ENCODE data around the gene DGKB.
A peak's percentile ranks its signal among the peaks of the same experiment; 100 is the strongest.

Gene DGKB

DNA sequence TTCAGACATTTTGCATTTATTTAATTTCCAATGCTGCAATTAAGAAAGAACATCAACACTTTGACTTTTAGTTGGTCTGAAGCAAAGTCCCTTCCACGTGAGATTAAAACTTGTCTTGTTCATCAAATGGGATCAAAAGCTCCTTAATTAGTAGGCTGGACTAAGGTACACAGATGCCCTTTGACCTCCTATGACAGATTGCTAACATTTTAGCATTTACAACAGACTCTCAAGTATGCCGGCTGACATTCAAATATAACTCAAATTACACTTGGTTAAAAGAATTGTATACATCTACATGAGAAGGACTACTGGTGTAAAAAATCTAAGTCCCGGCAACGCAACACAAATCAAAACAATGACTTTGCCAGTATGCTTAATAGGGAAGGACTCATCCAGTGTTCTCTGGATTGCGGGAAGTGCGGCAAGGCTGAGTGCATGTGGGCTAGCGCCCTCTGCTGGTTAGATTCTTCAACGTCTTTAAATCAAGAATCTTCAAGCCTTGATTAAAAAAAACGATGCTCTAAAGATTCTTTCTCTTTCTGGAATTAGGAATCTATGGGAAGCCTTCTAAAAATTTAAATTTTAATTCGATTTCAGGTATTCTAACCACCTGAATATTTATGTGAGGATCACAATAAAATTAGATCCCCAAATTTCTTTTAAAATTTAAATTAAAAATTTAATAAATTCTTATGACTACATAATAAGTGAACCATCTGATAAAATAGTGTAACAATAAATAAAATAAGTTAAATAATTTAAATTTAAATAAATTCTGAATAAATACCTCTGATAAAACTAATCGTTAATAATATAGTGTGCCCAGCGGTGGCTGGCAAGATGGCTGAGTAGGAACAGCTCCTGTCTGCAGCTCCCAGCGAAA, 444.7 kb downstream of the DGKB start:
- peak; percentile 53 for DNase-seq (ENCODE audit: low read depth)

DNA sequence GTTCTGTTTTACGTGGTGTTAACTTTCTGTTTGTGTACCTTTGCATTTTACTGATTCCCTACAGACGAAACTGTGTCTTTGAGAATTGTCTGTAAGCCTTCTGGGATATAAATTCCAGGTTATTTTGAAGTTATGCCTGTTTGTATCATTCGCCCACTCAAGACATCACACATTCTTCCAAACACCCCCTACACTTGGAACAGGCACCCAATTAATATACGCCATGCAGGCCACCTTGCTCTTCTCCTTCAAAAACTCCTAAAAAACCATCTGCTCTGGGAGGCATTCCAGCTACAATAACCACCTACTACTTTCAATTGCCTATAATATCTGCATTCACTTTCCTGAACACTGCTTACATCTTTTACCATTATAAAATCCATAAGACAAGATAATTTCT, 453.3 kb downstream of the DGKB start:
- DNase-seq (ENCODE audit: low read depth): no peak

DNA sequence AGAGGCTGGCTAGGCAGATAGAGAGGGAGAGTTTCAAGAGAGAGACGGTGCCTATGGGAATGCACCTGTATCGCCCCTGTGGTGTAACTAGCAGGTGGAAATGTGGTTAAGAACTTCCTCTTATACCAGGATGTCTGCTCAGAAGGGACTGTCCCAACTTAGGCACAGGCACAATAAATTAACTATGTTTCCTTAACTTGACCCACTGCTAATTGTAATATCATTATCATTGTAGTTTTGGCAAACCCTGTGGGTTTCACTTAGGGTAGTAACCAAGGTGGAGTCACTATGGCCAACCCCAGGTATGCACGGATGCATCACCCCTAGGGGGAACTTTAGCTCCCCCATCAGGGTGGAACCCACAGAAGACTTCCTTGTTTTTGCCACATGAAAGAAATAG, 455.7 kb downstream of the DGKB start:
- no peak for DNase-seq (ENCODE audit: low read depth)

DNA sequence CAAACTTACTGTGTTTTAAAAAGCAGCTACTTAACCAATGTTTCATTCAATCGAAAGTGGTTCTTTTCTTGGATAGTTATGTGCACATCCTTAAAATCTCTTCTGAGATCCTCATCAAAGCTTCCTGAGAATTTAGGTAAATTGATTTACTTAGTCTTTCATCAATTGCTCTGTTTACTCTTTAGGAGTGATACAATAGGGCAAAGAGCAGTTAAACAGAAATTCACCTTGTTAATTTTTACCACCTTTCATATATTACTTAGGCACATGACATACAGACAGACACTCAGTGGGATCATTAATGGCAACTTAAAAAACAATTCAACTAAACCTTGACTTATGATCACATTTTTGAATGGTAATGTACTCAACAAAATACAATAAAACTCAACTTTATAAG, 456.3 kb downstream of the DGKB start:
- DNase-seq (ENCODE audit: low read depth): no peak

DNA sequence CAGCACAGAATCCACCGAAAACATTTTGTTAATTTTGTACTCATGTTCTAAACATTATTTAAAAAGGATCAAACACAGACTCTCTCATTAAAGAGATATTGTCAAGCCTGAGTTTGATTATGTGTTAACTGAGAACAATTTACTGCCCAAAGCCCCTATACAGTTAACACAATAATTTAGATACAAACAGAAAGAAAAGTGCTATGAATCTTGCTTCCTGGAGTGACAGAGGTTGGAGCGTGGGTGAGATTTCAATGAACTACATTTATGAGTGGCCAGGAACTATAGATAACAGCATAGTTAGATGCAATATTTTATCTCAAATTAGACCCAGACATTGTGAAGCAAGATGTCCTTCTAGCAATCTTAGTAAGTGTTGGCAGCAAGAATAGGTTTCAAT, 464.2 kb downstream of the DGKB start:
- DNase-seq (ENCODE audit: low read depth): no peak

DNA sequence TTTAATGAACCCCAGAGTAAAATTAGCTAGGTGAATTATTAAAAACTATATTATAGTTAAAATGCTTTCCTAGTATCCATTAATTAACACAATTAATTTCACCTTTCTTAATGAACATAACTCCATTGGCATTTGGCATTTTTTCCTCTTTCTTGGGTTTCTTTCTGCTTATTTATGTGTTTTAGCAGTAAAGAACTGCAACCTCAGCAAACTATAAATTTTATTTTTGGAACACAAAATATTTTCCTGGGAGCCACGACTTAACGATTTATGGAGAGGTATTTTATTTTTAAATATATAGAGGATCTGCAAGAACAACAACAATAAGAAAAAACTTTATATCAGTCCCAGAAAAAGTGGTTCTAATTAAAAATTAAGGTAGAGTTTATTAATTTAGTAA, 465.7 kb downstream of the DGKB start:
- DNase-seq (ENCODE audit: low read depth): no peak

DNA sequence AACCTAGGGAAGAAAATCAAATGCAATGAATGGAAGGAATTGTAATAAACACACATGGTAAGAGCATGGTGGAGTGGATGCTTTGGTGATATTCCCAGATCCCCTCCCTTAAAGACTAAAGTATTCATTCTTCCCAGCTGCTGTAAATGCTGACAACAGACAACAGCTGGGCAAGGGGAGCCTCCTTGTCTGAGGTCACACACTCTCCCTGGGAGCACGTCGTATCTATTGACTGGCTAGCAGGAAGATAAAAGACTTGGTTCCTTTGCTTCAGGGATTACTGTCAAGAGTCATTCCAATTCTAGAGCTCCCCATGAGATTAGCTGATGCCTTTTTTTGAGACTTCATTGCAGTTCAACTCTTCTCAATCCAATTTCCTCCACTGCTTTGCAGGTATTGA, 469.6 kb downstream of the DGKB start:
- no peak for DNase-seq (ENCODE audit: low read depth)

DNA sequence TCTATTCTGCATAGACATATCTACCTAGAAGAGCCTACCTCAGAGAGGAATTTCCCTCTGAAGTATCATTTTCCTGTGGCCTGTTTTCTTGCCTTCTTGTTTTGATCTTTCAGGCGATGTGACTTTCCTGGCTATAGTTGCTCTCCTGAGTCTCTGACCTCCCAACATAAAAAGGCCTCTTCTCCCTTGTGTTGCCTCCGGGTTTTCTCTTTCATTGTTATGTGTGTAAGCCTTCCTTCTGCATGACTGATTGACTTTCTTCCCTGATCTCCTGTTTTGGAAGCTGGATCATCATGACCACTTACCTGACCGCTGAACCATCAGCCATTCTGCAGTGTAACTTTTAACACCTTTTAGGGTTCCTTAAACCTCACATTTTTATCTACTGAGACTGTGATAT, 471.6 kb downstream of the DGKB start:
- no peak for DNase-seq (ENCODE audit: low read depth)

DNA sequence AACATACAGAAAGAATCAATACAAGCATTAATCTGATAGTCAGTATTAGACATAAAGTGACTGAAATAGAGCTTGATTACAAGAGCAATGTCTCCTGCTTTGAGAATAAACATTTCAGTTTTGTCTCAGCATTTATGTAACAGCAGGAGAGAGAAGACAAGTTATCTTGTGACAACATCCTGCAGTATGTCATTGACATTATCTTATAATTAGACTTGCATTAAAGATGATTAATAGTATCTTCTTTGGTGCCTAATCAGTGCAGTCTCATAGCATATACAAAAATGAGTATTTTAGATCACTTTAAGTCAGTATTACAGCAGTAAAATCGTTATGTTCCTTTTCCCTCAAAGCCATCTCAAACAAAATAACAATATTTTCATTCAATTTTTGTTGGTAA, 477.0 kb downstream of the DGKB start:
- no peak for DNase-seq (ENCODE audit: low read depth)

DNA sequence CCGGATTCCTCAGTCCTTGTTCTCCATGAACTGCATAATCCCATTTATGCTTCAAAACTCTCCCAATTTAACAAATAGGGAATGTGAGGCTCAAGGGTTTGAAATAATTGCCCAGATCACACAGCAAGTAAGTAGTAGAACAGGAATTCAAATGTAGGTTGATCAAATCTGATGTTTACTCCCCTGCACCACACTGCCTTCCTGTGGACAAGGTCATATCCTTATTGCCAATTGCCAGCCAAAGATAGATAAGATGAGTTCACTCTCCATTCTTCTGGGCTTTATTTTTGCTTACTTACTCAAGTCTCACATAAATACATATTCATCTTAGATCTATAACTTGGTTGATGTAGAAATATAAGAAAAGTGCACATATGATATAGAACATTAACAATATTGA, 477.9 kb downstream of the DGKB start:
- DNase-seq (ENCODE audit: low read depth): no peak

DNA sequence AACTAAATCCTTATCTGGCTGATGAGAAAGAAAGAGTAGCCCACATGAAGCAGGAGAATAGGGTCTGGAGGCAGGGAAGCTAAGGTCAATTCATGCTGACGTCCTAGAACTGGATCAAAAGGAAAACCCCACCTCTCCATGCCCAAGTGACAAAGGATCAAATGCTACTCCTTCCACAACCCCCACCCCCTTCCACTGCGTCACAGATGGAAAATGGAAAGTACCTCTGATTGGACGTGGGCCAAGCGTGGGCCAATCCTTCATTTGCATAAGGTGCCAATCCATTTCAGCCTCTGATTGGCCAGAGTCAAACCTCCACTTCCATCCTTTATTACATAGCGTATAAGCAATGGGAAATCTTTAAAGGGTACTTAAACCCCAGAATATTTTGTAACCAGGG, 481.8 kb downstream of the DGKB start:
- DNase-seq (ENCODE audit: low read depth): no peak

DNA sequence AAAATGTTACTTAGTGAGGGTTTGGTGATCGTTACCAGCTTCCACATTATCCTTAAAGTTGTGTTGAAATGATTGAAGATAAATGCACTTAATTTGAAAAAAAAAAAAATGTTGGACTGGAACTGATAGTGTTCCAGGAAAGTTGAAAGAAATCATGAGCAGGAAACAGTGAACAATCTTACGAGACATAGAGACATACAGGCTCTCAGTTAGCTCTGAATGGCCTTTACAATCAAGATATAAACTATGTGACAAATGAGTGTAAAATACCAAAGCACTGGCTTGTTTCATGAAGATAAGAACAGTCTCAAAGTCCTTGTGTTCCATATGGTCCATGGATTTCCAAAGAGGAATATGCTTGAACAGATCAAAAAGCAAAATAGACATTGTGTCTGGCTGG, 483.0 kb downstream of the DGKB start:
- no peak for DNase-seq (ENCODE audit: low read depth)

DNA sequence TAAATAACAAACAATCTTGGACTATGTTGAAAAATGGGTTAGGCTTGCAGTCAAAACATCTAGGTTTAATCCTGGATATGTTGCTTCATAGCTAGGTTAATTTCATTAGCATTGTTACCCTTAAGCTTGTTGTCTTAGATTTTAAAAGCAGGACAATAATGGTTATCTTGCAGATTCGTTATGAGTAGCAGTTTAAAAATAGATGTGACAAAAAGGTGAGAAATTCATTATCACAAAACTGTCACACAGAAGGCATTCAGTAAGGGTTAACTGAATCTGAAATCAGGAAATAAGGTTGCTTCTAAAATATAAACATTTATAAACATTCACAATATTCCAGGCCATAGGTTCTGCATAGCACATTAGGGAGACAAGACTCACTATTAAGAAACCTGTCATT, 483.9 kb downstream of the DGKB start:
- DNase-seq (ENCODE audit: low read depth): no peak

DNA sequence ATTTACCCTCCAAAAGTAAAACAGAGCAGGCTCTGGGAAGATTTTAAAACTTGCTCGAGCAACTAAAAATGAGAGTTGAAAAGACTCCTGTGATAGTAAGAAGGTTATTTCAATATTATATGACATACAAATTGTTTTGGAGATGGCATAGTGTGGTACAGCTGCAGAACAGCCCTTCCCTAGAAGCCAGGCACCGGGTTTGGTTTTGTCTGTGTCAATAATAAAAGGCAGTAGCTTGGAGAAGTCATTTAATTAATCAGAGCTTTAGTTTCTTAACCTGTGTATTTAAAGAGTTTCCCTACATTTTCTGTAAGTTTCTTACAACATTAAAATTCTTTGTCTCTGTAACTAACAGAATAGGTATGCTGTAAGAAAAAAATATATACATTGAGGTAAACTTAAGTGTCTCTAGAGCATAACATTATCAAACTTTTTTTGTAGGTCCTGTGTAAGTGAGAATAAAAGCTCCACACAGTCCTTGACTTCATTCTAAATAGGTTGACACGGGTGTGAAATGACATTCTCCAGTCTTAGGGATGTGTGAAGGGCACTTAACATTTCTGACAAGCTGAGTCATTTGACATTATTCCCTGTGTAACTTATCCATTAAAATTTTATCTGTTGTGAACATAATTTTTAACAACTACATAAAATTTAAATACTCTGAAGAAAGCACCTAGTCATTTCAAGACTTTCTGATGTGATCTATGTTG, 488.1 kb downstream of the DGKB start:
- DNase-seq (ENCODE audit: low read depth): no peak

DNA sequence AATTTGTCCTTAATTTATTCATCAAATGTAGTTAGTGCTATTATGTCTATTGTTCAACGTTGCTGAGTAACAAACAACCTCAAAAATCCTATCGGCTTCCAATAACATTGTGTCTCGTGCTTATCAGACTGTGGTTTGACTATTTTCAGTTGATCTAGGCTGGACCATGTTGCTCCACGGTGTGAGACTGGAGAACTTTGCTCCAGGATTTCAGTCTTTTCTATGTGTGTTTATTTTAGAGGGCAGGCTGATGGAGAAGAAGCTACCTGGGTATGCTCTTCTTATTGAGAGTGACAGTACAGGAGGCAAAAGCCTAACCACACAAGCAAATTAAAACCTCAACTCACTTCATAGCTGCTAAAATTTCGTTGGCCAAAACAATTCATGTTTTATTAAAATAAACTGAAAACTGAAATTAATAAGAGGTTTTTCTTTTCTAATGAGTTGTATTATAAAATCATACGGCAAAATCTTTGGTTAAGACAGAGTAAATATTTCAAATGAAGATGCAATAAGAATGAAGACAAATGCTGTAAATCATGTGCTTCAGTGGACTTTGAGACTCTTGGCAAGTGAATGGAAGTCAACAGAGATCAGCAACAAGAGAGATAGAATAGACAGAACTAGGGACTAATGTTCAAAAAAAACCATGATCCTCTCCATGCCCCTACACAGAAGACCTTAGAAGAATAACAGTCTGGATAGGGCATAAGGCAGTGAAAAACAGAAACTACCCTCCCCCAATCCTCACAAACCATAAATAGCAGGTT, 495.1 kb downstream of the DGKB start:
- DNase-seq (ENCODE audit: low read depth): no peak

DNA sequence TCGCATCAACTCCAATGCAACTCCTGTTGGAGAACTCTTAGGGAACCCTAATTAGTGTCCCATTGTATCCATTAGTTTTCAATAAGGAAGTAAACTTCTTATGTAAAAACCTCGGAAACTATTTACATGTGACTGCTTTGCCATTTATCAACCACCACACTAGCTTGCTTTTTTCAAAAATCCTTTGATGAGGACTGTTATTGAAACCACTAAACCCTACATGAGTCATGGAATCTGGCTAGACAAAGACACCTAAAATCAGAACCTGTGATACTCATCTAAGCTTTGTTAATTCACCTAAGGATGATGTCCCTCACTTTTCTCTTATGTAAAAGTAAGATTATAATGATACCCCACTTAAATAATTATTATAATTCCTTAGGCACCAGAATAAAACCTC, 499.0 kb downstream of the DGKB start:
- DNase-seq (ENCODE audit: low read depth): no peak

DNA sequence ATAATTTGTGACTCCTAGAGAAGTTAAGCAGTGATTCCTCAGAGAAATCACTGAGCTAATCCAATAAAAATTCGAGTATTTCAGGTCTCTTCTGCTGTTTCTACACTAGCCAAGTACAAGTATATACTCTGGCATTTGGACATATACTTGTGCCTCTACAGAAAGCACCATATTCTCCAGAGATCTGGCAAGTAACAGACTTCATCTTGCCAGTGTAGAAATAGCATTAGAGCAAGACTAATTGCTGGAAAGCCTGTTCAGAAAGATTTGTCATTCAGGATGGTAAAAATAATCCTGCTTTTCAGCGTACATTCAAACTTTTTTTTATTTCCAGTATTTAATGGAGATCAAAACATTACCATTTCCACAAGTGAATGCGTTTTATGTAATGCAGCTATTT, 502.3 kb downstream of the DGKB start:
- DNase-seq (ENCODE audit: low read depth): no peak

DNA sequence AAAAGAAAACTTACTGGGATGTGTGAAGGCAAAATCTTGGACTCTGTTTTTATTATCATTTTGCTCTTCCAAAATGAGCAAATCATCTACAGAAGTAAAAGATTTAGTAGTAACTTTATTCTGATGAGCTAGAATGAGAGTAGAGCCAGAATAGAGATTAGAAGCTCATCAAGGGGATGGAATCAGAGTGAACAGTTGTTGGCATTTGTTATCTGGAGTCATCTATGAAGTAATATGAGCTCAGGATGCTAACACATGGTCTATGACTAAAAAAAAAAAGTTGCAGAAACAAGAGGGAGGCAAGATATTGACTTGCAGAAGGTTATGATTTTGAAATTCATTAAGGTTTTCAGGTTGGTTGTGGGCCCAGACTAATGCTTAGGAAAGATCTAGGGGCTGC, 504.0 kb downstream of the DGKB start:
- no peak for DNase-seq (ENCODE audit: low read depth)

DNA sequence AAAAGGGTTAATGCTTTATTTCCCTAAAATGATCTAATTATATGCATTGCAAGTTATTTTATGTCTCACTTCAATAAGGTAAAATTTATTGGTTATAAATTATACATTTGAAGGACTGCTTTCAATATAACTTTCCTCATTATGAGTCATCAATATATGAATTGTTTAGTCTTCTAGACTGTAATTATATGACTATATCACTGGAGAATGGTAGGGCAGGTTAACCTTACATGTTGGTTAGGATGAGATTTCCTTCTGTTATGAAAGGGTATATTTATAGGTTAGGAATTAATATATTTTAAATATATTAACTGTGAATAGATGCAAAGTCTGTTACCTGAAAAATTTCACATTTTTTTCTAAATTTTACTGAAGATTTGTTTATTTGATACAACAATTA, 506.7 kb downstream of the DGKB start:
- DNase-seq (ENCODE audit: low read depth): no peak

DNA sequence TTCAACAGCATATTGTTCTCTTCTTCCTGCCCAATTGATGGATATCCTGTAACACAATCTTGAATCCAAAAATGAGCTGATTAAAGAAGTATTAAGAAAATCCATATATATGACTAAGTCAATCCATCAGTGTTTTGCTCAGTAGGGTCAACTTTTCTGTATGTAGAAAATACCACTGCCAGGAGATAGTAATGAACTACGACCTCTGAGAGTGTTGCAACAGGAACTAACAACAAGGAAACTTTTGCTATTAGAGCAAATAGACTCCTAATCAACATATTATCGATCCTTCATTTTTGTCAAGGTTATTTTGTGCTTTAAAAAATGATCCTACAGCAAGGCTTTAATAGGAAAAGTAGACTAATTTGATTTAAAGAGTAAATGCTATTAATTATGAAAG, 507.8 kb downstream of the DGKB start:
- no peak for DNase-seq (ENCODE audit: low read depth)

DNA sequence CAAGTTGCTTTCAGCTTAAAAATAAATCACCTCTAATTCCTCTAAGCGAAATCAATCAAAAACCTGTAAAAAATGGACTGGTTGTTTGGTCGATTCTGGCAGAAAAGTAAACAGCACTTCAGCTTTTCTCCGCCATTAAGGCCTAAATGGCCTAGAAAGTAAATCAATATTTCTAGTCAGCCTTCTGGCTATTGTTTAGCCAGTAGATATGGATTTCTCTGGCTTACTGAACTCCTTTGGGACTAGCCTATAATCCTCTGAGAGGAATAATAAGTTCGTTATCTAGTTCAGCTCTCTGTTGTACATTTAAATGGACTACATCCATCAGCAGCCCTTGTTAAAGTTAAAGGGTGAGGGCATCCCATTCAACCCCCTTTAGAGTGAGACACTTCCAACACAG, 513.0 kb downstream of the DGKB start:
- no peak for DNase-seq (ENCODE audit: low read depth)

DNA sequence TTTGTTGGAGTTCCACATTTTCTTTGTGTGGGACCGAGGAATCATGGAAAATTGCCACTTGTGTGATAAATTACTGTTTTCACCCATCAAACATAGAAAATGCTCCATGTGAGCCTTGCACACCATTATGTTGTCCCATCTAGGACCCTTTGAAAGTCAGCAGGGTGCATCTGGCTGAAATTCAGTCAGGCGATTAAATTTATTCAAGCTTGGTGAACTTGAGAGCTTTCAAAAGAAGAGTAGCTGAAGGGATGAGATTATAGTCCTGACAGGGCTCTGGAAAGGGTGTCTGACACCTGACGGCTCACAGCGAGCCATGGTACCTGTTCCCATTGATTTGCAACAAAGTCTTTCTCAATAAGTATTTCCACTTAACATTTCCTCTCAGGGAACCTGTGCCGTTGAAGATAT, 513.4 kb downstream of the DGKB start:
- no peak for DNase-seq (ENCODE audit: low read depth)

DNA sequence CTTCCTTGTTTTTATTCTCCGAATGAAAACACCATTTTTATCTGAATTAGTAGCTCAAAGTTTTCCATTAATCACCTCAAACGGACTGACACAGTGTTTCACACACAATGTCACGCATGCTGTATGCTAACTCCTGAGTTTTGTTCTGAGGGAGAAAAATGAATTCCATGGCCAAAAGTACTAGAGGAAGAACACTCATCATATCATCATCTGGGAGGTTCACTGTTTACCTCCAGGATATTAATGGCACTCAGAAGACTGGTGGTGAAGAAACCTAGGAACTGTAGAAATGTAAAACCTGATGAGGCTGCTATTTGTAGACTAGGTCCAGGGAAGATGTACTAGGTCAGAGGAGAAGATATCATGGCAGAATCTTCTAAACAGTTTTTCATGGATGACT, 517.5 kb downstream of the DGKB start:
- DNase-seq (ENCODE audit: low read depth): no peak
